GM20000 (cell line): Measurements from ENCODE around the gene GIMAP4.
"Not testable (repeated sequence)": the region's sequence is repeated elsewhere in the genome, so short reads cannot be mapped to it uniquely, and the experiment has no call there.

Experiments used
- DNase-seq: peaks from one replicate; pipeline ENCODE4 v3.0.0; 2012; ENCODE audit warnings: low spot score
- TF ChIP-seq, protein P1 (sequence below): IDR thresholded peaks from 2 replicates; pipeline ENCODE4 v1.5.1; 2012; ENCODE audit warnings: mild to moderate bottlenecking, control low read depth; ENCODE audit errors: extremely low read depth, missing control alignments

GIMAP4 gene

DNA sequence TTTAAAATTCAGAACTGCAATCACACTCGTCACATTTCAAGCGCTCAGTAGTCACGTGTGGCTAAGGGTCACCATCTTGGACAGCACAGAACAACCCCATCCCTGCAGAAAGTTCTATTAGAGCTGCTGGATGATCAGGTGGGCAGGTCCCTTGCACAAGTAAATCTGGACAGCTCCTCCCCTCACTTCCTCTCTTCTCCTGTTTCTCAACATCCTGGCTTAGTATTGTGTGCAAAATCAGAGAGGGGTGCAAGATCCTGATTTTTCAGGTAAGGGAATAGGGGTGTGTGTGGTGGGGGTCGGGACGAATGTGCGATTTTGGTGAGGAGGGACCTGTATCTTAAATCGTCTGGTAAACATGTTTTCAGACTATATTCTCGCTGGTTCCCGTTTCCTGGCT lies at the start of gene GIMAP4:
Gene GIMAP4, plus strand, starts transcription at position 222 of the 400 bp plus-strand sequence. CDS start 2,512 bp downstream, outside the sequence.
- TF ChIP-seq, protein P1, sequence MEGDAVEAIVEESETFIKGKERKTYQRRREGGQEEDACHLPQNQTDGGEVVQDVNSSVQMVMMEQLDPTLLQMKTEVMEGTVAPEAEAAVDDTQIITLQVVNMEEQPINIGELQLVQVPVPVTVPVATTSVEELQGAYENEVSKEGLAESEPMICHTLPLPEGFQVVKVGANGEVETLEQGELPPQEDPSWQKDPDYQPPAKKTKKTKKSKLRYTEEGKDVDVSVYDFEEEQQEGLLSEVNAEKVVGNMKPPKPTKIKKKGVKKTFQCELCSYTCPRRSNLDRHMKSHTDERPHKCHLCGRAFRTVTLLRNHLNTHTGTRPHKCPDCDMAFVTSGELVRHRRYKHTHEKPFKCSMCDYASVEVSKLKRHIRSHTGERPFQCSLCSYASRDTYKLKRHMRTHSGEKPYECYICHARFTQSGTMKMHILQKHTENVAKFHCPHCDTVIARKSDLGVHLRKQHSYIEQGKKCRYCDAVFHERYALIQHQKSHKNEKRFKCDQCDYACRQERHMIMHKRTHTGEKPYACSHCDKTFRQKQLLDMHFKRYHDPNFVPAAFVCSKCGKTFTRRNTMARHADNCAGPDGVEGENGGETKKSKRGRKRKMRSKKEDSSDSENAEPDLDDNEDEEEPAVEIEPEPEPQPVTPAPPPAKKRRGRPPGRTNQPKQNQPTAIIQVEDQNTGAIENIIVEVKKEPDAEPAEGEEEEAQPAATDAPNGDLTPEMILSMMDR = no peak
- DNase-seq = no peak

DNA sequence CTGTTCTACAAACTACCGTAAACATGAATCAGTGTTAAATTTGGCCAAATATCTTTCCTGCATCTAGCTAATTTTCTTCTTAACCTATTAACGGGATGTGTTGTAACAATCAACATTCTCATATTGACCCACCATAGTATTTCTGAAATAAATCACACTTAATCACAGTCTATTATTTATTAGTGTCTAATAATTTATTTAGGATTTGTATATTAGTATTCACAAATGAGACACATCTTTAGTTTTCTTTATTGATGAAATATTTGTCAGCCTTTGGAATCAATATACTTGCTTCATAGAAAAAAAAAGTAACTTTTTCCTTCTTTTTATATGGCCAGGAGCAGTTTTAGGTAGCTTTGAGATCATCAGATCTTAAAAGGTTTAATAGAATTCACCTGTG lies 47.9 kb upstream of the GIMAP4 start:
- TF ChIP-seq, protein P1 = no peak
- DNase-seq = no peak

DNA sequence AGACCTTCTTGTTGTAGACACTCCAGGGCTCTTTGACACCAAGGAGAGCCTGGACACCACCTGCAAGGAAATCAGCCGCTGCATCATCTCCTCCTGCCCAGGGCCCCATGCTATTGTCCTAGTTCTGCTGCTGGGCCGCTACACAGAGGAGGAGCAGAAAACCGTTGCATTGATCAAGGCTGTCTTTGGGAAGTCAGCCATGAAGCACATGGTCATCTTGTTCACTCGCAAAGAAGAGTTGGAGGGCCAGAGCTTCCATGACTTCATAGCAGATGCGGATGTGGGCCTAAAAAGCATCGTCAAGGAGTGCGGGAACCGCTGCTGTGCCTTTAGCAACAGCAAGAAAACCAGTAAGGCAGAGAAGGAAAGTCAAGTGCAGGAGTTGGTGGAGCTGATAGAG lies 47.0 kb upstream of the GIMAP4 start:
- no peak for DNase-seq
- TF ChIP-seq, protein P1 = no peak

DNA sequence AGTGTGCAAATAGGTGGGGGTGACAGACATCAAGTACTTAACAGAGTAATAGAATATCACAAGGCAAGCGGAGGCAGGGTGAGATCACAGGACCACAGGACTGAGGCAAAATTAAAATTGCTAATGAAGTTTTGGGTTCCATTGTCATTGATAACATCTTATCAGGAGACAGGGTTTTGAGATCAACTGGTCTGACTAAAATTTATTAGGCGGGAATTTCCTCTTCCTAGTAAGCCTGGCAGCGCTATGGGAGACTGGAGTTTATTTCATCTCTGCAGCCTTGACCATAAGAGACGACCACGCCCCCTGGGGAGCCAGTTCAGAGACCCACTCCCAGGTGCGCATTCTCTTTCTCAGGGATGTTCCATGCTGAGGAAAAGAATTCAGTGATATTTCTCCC lies 44.3 kb upstream of the GIMAP4 start:
- DNase-seq = not testable (repeated sequence)

DNA sequence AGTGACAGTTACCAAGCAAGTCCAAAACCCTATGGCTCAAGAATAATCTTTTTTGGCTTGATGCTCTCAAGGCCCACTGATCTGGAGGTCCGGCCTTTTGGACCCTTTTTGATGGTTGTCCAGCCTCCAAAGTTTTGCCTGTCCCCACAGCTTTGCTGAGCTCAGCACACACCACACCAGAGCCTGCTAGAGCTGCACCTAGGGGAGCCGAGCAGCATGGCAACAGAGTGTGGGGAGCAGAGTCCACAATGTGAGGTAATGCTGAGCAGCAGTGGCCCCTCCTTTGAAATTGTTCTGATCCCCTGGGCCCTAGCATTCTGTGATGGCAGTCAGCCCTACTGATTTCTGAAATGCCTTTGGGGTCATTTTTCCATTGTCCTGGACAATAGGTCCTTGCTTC lies 43.2 kb upstream of the GIMAP4 start:
- TF ChIP-seq, protein P1 = no peak
- DNase-seq = no peak

DNA sequence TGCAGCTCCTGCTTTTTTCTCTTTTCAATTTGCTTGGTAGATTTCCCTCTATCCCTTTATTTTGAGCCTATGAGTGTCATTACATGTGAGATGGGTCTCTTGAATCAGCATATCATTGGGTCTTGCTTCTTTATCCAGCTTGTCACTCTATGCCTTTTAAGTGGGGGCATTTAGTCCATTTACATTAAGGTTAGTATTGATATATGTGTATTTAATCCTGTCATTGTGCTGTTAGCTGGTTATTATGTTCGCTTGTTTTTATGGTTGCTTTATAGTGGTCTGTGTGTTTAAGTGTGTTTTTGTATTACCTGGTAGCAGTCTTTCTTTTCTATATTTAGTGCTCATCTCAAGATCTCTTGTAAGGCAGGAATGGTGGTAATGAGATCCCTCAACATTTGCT lies 35.5 kb upstream of the GIMAP4 start:
- DNase-seq = no peak
- TF ChIP-seq, protein P1 = no peak

DNA sequence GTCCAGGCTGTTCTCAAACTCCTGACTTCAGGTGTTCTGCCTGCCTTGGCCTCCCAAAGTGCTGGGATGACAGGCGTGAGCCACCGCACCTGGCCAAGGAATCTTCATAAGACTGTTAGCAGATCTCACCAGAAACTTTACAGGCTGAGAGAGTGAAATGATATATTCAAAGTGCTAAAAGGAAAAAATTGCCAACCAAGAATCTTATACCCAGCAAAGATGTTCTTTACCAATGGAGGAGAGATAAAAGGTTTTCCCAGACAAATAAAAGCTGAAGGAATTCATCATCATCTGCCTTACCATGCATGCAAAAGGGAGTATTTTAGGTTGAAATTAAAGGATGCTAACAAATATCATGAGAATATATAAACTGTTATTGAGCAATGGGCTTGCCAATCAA lies 28.9 kb upstream of the GIMAP4 start:
- TF ChIP-seq, protein P1 = no peak
- no peak for DNase-seq

DNA sequence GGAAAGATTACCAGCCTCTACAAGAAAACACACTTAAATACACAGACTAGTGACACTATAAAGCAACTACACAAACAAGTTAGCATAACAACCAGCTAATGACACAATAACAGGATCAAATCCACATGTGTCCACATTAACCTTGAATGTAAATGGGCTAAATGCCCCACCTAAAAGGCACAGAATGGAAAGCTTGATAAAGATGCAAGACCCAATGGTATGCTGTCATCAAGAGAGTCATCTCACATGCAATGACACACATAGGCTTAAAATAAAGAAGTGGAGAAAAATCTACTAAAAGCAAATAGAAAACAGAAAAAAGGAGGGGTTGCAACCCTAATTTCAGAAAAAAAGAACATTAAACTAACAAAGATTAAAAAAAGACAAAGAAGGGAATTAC lies 14.0 kb upstream of the GIMAP4 start:
- TF ChIP-seq, protein P1 = no peak
- no peak for DNase-seq
